Erythroblast (primary cell): ENCODE results near the gene CLIC1.
A peak's percentile ranks its signal among the peaks of the same experiment; 100 is the strongest.

Experiments used
- DNase-seq, 2 experiments: peaks; one replicate each; lab custom pipeline; 2025; lab: John Stamatoyannopoulos, UW
- GATA1 ChIP-seq: IDR thresholded peaks from 2 replicates; pipeline ENCODE4 v1.6.1; 2011; ENCODE audit warnings: low read depth, mild to moderate bottlenecking, control low read depth, low read length, moderate library complexity
- POLR2A ChIP-seq: IDR thresholded peaks from 2 replicates; pipeline ENCODE4 v1.6.1; 2011; ENCODE audit warnings: mild to moderate bottlenecking, low read length

The CLIC1 gene

DNA sequence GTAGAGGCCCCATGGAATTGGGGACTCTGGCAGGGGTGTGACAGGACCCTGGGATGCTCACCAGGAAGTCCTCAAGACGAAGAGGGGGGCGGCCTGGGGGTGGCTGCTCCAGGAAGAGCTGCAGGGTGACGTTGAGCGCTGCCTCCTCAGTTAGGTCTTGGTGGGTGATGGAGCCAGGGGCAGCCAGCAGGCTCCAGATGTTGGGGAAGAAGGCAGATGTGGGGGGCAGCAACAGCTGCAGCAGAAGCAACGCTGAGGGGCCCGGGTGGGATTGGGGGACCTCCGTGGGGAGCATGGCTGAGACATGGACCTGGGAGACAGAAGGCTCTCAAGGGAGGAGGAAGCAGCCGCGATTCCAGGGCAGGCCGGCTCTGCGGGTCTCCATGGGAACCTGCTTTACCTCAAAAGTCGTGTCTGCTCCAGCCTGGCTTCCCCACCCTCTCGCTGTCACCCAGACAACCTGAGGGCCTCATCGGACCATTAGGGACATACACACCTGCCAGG, 40.2 kb upstream of the CLIC1 start:
- TF ChIP-seq POLR2A (no peak), GATA1 (no peak)
- DNase-seq: no peak

DNA sequence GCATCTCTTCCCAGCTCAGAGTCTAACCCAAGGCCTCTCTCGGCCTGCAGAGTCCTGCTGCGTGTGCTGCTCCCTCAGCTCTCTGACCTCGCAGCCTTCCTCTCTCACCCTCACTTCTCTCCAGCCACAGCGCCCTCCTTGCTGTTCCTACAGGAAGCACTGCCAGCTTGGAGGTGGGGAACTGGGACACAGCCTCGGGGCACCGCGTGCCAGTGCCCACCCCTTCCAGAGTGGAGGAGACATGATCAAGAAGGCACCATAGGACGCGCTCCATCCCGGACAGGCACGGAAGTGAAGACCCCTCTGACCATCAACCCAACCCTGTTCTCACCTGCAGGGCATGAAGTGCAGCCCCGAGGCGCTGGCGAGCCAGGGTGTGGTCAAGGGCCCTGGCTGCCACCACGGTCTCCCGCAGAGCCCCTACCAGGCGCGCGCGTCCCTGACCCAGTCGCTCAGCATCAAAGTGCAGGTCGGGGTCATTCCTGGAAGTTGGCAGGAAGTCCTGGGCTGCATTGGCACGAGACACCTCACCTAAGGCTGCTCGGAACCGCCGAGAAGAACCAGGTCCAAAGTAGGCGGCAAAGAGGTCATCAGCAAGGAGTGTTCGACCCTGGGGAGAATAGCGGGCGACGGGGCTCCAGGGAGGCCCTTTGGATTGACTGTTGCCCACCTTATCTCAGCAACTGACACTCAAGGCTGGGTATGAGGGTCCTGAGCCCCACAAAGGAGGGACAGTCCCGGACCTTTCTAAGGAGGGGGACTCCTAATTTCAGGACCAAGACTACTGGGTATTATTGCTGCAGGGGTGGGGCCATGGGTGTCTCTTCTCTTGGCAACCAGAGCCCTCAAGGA, 39.5 kb upstream of the CLIC1 start:
- TF ChIP-seq POLR2A (no peak), GATA1 (no peak)
- DNase-seq: no peak

DNA sequence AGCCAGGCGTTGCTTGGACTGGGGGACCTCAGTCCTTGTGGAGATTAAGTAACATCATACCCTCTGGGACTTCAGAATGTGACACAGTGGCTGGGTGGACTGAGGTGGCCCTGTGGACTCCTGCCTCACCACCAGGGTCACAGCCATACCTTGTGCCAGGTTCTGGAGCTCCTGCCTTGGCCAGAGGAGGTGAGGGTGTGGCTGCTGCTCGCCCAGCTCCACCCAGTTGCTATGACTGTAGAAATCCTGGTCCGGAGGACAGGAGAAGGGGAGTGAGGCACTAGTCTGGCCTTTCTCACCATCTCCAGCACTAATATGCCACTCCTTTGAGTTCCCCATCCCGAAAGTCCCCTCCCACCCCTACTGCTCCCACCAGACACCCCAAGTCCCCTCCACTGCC, 38.9 kb upstream of the CLIC1 start:
- DNase-seq: peak in 1 of 2 experiments; percentile 43
- TF ChIP-seq GATA1 (no peak), POLR2A (no peak)

DNA sequence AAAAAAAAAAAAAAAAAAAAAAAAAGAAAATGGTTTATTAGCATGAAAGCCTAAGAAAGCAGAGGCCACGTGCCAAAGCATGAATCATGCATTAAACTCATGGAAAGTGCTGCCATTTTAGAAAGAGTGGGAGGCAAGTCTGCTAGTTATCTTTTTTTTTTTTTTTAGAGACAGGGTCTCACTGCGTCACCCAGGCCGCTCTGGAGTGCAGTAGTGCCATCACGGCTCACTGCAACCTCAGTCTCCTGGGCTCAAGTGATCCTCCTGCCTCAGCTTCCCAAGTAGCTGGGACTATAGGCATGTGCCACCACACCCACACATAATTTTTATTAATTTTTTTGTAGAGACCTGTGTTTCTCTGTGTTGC, 35.6 kb upstream of the CLIC1 start:
- peak; percentile 33 to 37 for DNase-seq
- no peak for TF ChIP-seq POLR2A
- no peak for TF ChIP-seq GATA1

DNA sequence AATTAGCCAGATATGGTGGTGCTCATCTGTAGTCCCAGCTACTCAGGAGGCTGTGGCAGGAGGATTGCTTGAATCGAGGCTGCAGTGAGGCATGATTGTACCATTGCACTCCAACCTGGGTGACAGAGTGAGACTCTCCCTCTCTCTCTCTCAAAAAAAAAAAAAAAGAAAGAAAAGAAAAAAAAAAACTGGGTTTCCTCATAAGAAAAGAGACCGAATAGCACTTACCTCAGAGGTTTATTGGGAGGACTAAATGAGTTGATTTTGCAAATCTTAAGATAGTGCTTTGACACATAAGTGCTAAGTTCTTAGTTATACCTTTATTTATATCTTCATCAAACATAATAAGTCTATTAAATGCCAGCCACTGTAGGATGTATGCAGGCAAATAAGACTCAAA, 34.5 kb upstream of the CLIC1 start:
- no peak for DNase-seq
- TF ChIP-seq POLR2A (no peak), GATA1 (no peak)

DNA sequence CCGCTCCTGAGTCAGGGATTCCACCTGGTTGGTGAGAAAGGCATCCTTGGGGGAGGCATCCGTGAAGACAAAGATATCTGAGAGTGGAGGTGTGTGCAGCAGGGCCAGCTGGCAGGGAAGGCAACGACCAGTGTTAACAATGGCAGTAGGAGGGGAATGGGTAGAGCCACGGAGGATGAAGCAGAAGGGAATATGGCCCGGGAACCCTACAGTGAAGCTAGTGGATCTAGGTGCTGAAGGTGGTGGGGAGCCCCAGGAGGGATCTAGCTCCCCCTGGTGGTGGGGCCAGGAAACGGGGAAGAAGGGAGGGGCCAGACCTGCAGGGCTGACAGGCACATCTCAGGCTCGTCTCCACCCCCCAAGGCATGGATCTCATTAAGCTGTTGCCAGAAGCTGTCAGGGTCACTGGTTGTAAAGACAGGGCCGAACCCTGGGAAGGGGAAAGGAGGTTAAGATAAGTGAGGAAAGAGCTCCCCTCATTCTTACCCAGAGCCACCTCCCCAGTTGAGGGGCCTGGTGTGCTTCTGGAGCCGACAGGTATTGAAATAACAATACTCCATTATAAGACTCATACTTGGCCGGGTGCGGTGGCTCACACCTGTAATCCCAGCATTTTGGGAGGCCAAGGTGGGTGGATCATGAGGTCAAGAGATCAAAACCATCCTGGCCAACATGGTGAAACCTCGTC, 33.5 kb upstream of the CLIC1 start:
- peak; percentile 85 to 93 for DNase-seq
- TF ChIP-seq POLR2A (no peak), GATA1 (no peak)

DNA sequence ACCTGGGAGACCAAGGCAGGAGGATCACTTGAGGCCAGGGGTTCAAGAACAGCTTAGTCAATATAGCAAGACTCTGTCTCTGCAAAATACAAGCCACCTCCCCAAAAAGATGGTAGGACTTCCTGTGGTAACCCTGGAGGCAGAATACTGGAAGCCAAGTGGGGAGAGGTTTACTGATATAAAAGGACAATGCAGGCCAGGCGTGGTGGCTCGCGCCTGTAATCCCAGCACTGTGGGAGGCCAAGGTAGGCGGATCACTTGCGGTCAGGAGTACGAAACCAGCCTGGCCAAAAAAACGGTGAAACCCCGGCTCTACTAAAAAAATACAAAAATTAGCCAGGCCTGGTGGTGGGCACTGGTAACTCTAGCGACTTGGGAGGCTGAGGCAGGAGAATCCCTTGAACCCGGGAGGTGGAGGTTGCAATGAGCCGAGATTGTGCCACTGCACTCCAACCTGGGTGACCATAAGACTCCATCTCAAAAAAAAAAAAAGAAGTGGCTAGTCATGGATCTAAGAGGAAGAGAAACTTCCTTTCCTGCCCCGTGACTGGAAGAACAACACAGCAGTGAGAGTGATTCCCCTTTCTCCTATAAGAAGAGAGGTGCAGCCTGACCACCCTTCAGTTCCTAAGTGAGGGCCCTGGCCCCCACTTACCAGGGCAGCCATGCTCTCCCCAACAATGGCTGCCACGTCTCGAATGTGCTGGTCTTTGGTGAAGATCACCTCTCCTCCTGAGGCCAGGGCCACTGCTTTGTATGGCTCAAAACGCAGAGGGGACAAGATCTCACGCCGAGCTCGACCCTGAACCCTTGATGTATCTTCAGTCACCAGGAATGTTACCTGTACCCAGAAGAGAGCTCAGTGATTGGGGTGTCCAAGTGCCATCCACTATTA, 32.3 kb upstream of the CLIC1 start:
- TF ChIP-seq POLR2A: no peak
- no peak for TF ChIP-seq GATA1
- DNase-seq: no peak

DNA sequence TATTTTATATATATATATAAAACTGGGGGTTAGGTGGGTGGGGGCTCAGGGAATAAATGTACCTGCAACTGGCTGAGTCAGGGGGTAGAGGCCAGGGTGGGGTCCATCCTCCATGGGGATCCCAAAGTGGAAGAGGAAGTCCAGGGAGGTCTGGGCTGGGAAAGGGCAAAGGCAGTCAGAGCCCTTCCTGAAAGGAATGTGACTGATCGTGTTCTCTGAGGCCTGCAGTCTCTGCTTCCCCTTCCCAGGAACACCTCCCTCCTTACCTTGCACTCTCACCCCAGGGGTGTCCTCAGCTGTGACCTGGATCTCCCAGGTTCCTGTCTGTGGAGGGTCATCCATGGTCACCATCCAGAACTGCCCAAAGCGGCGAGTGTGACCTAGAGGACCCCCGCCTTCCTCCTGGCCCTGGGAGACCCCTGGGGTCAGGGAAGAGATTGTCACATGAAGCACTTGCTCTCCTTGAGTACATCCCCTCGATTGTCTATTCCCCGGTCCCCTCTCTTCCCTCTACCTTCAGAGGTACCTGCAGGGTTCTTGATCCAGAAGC, 30.8 kb upstream of the CLIC1 start:
- no peak for DNase-seq
- no peak for TF ChIP-seq GATA1
- no peak for TF ChIP-seq POLR2A

DNA sequence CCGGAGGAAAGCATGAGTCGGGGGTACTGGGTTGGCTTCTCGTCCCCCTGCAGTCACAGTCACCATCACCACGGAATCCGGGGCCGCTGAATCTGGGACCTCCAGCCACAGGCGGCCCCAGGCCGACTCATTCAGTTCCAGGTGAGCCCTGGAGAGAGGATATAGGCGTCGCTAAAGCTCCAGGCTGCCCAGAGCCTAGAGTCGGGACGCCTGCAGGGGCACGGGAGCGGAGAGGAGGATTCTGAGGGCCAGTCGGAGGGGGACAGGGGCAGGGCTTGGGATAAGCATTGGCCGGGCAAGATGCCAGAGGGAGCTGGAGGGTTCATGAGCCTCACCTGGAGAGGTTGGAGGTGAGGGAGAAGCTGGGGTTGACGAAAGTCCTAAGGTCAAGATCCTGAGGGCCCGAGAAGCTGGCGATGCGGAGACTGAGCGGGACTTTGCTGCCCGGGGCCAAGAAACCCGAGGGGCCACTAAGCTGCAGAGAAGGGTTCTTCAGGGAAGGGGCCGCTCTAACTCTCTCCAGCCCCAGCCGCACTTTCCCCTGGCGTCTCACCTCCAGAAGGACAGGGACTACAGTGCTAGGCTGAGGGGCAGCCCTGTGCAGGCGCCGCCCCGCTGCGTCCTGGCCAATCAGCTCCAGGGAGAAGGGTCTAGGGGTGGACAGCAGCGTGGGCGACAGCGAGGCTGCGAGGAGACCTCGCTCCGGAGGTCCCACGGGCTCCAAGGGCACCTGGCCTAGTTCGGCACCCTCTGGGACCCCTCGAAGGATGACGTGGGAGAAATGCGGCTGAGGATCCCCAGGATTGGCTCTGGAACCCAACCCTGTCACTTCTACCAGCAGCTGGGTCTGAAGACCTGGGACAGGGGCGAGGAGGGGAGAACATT, 29.8 kb upstream of the CLIC1 start:
- TF ChIP-seq GATA1 (no peak), POLR2A (no peak)
- DNase-seq: no peak

DNA sequence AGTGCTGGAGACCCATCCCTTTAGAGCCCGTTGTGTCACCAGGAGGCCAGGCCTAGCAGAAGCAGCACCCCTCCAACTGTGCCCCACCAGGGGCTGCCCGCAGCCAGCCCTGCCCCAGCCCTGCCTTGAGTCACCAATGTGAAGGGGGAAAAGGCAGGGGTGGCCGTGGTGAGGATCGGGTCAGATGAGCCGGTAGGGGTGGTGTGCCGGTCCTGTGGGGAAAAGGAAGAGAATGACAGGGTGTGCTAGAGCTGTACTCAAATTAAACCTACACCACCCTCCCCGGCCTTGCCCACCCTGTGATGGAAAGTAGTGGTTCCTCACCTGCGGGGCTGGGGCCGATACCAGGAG, 29.2 kb upstream of the CLIC1 start:
- TF ChIP-seq POLR2A: no peak
- no peak for TF ChIP-seq GATA1
- no peak for DNase-seq

DNA sequence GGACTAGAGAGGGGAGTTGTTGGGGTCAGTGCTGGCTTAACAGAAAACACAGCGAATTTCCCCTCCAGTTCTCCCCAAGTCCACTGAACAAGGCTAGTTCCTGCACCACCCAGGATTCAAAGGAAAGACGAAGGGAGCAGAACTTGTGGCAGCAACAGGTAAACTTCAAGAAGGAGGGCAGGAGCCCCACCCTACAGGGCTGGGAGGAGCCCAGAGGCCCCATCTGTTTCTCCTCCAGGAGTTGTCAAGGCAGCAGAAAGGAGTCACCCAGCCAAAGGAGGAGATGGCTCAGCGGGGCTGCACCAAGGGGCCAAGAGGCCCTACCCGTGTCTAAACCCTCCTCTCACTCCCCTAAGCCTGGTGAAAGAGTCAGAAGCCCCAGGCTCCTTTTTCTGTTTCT, 27.9 kb upstream of the CLIC1 start:
- TF ChIP-seq POLR2A: no peak
- no peak for TF ChIP-seq GATA1
- DNase-seq: no peak

DNA sequence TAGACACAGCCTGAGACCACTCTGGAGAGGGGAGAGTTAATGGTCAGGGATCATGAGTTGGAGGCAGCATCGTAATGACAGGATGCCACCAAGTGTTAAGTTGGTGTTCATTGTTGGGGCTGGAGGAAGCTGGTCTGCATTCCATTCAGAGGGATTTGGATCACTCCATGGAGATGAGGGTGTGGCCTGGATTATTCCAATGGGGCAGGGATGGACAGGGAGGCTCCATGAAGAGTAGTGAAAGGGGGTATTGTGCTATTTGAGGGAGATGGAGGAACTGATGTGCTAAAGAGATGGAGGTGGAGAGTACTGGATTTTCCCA, 27.2 kb upstream of the CLIC1 start:
- TF ChIP-seq GATA1: no peak
- no peak for TF ChIP-seq POLR2A
- no peak for DNase-seq

DNA sequence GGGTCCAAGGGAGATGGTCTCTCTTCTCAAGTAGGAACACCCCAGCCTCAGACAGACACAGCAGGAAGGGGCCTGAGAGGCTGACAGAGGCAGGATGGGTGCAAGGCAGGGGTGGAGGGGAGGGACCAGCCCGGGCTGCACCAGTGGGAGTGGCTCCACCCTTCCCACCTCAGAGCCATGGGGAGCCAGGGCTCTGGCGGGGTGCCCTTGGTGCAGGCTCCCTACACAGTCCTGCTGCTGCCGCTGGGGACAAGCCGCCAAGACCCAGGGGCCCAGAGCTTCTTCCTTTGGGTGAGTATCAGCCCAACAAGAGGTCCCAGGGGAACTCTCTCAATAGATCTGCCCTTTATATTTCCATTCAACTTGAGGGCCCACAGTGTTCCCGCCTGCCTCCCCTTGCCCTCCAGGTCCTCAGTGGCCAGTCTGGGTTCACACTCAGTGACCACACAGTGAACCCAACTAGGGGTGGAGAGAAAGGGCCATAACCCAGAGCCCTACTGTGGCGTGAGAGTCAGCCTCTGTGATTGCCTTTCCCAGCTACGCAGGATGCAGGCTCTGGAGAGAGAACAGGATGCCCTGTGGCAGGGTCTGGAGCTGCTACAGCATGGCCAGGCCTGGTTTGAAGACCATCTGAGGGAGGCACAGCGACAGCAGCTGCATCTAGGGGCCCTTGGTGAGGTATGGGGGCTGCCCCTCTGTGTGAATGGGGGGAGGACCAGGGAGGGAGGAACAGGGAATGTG, 26.7 kb upstream of the CLIC1 start:
- TF ChIP-seq POLR2A (no peak), GATA1 (no peak)
- no peak for DNase-seq
